ENCODE results near the gene RASSF7.

- TF ChIP-seq CTCF (conservative IDR thresholded peaks at IDR 0.05; ENCODE audit: low read depth, low read length) (no peak), EZH2 (IDR thresholded peaks at IDR 0.05; ENCODE audit: low read length, unreplicated experiment) (no peak), EZH2phosphoT487 (IDR thresholded peaks at IDR 0.05; ENCODE audit: borderline replicate concordance, low read length) (no peak)
Measured at GRCh38 chr11:520428-521176, 40.2 kb upstream of the RASSF7 start.
